Globus pallidus (tissue), 1 donor: ENCODE data around the gene TCEAL5.
"Not testable (repeated sequence)": the region's sequence is repeated elsewhere in the genome, so short reads cannot be mapped to it uniquely, and the experiment has no call there.

Experiments
- DNase-seq: peaks from one replicate; pipeline ENCODE4 v3.0.0-alpha.2; 2015; ENCODE audit warnings: low spot score

TCEAL5 gene

DNA sequence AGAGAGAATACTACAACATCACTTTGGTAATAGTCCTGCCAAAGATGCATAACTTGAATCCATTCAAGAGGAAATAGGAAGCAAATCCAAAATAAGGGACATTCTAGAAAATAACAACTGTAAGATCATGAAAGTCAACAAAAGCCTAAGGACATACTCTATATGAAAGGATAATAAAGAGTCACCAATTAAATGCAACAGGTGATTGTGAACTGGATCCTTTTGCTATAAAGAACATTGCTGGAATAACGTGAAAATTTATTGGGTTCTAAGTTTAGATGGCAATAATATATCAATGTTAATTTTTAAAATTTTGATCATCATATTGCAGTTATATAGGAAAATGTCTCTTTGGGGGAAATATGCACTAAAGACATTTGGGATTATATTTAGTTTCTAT lies 41.7 kb downstream of the TCEAL5 start:
- DNase-seq, result no peak

DNA sequence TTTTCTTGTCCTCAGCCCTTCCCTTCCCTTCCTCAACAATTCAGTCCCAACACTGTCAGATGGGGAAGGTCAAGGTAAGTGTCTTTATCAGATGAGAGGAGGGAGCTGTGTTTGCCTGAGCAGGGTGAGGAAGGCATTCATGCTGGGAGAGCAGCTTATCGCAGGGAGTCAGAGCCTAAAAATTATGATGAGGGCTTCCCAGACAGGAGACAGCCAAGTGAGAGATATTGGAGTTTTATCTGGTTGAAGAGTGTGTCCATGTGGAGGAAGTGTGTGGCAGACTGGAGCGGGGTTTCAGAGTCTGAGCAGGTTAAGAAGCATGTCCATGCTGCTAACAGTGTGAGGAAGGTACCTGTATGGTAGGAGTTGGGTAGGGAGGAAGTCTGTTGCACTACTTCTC lies 43.3 kb downstream of the TCEAL5 start:
- DNase-seq, result no peak

DNA sequence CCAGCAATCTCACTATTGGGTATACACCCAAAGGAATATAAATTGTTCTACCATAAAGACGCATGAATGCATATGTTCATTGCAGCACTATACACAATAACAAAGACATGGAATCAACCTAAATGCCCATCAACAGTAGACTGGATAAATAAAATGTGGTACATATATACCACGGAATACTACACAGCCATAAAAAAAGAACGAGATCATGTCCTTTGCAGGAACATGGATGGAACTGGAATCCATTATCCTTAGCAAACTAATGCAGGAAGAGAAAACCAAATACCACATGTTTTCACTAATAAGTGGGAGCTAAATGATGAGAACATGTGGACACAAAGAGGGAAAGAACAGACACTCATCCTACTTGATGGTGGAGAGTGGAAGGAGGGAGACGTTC lies 50.6 kb downstream of the TCEAL5 start:
- DNase-seq, result not testable (repeated sequence)
